Ectodermal cell (in vitro differentiated cells): Measurements from ENCODE around the gene SGCE.

Source experiments
- H3K27ac ChIP-seq: 2 replicates; pipeline ENCODE4 v1.7.0; 2013; ENCODE audit warnings: mild to moderate bottlenecking, low read depth, low read length; ENCODE audit not compliant: insufficient read depth, poor library complexity, severe bottlenecking
- H3K27me3 ChIP-seq: 2 replicates; pipeline ENCODE4 v1.7.0; 2013; ENCODE audit warnings: mild to moderate bottlenecking, low read length; ENCODE audit not compliant: insufficient read depth, control insufficient read depth, poor library complexity, severe bottlenecking
- H3K36me3 ChIP-seq: one replicate; pipeline ENCODE4 v1.7.0; 2013; ENCODE audit warnings: low read length; ENCODE audit not compliant: control insufficient read depth, insufficient read depth
- H3K4me1 ChIP-seq: one replicate; pipeline ENCODE4 v1.7.0; 2013; ENCODE audit warnings: low read length; ENCODE audit not compliant: control insufficient read depth, insufficient read depth
- H3K4me3 ChIP-seq: 2 replicates; pipeline ENCODE4 v1.7.0; 2013; ENCODE audit warnings: low read depth, low read length, control low read depth; ENCODE audit not compliant: insufficient read depth
- H3K9me3 ChIP-seq: 2 replicates; pipeline ENCODE4 v1.7.0; 2013; ENCODE audit warnings: mild to moderate bottlenecking, low read length, moderate library complexity; ENCODE audit not compliant: control insufficient read depth
- WGBS, 2 experiments: methylation state at CpG; one replicate each; pipeline ENCODE4 v1.1.7; 2013; ENCODE audit warnings: missing lambda C conversion rate in 2 of 2; 5-methylcytosine and 5-hydroxymethylcytosine counted together

SGCE gene

GRCh38 chr7:94679358-94679757 lies 23.4 kb upstream of the SGCE start:
- H3K36me3 ChIP-seq, result no peaks in the 10 kb centered on the region
- no peaks in the 10 kb centered on the region for H3K9me3 ChIP-seq
- no peaks in the 10 kb centered on the region for H3K4me1 ChIP-seq
- no peak overlapping the region for H3K4me3 ChIP-seq
- no CpG with 5 or more reads among the region's 1 CpG for WGBS, 2 experiments
- H3K27me3 ChIP-seq, result no peaks in the 10 kb centered on the region
- H3K27ac ChIP-seq, result no peak overlapping the region

GRCh38 chr7:94676431-94676830 lies 20.5 kb upstream of the SGCE start:
- H3K4me3 ChIP-seq, result no peak overlapping the region
- H3K36me3 ChIP-seq, result no peaks in the 10 kb centered on the region
- whole genome bisulfite sequencing, 2 experiments, result 84 to 95% methylated on average over 2 of the region's 3 CpGs
- no peaks in the 10 kb centered on the region for H3K9me3 ChIP-seq
- H3K4me1 ChIP-seq, result no peaks in the 10 kb centered on the region
- no peaks in the 10 kb centered on the region for H3K27me3 ChIP-seq
- no peak overlapping the region for H3K27ac ChIP-seq

GRCh38 chr7:94675356-94675755 lies 19.4 kb upstream of the SGCE start:
- Histone ChIP-seq H3K4me1 (no peaks in the 10 kb centered on the region), H3K27me3 (no peaks in the 10 kb centered on the region), H3K4me3 (no peak overlapping the region), H3K36me3 (no peaks in the 10 kb centered on the region), H3K9me3 (no peaks in the 10 kb centered on the region), H3K27ac (no peak overlapping the region)
- WGBS, 2 experiments, result 89 to 94% methylated on average over 8 of the region's 8 CpGs

GRCh38 chr7:94671444-94672235 lies 15.7 kb upstream of the SGCE start:
- Histone ChIP-seq H3K27ac (no peak overlapping the region), H3K27me3 (no peaks in the 10 kb centered on the region)
- WGBS, 2 experiments, result 91 to 95% methylated on average over 3 to 4 of the region's 4 CpGs

GRCh38 chr7:94669773-94670495 lies 14.0 kb upstream of the SGCE start:
- Histone ChIP-seq H3K4me1 (no peaks in the 10 kb centered on the region), H3K36me3 (peaks cover 4% of the 10 kb centered on the region), H3K27me3 (no peaks in the 10 kb centered on the region), H3K27ac (no peak overlapping the region), H3K9me3 (no peaks in the 10 kb centered on the region), H3K4me3 (no peak overlapping the region)
- 93% methylated on average over 1 of the region's 1 CpG; no CpG with 5 or more reads in 1 of the 2 experiments for WGBS, 2 experiments

More at GRCh38 chr7:94671444-94672235, 15.7 kb upstream of the SGCE start:
- Histone ChIP-seq H3K9me3 (no peaks in the 10 kb centered on the region), H3K4me3 (no peak overlapping the region), H3K4me1 (no peaks in the 10 kb centered on the region), H3K36me3 (no peaks in the 10 kb centered on the region)

- no peak overlapping the region for H3K27ac ChIP-seq
Observed at GRCh38 chr7:94666879-94667587, 11.1 kb upstream of the SGCE start.

GRCh38 chr7:94665426-94665825 lies 9.5 kb upstream of the SGCE start:
- WGBS, 2 experiments, result 96 to 98% methylated on average over 18 of the region's 18 CpGs

More at GRCh38 chr7:94666879-94667587, 11.1 kb upstream of the SGCE start:
- WGBS, 2 experiments, result 88 to 92% methylated on average over 3 of the region's 3 CpGs
- Histone ChIP-seq H3K4me1 (no peaks in the 10 kb centered on the region), H3K27me3 (no peaks in the 10 kb centered on the region), H3K9me3 (no peaks in the 10 kb centered on the region), H3K36me3 (peaks cover 15% of the 10 kb centered on the region), H3K4me3 (no peak overlapping the region)

GRCh38 chr7:94664023-94664422 lies 8.1 kb upstream of the SGCE start:
- no peak overlapping the region for H3K27ac ChIP-seq
- H3K36me3 ChIP-seq, result peaks cover 15% of the 10 kb centered on the region
- H3K9me3 ChIP-seq, result no peaks in the 10 kb centered on the region
- H3K4me1 ChIP-seq, result peaks cover 6% of the 10 kb centered on the region
- H3K4me3 ChIP-seq, result no peak overlapping the region
- no peaks in the 10 kb centered on the region for H3K27me3 ChIP-seq
- 97 to 98% methylated on average over 23 of the region's 23 CpGs for WGBS, 2 experiments

More at GRCh38 chr7:94665426-94665825, 9.5 kb upstream of the SGCE start:
- no peak overlapping the region for H3K4me3 ChIP-seq
- no peaks in the 10 kb centered on the region for H3K9me3 ChIP-seq
- H3K36me3 ChIP-seq, result peaks cover 15% of the 10 kb centered on the region
- no peak overlapping the region for H3K27ac ChIP-seq
- H3K27me3 ChIP-seq, result no peaks in the 10 kb centered on the region
- H3K4me1 ChIP-seq, result no peaks in the 10 kb centered on the region

- Histone ChIP-seq H3K27ac (no peak overlapping the region), H3K36me3 (peaks cover 15% of the 10 kb centered on the region), H3K9me3 (no peaks in the 10 kb centered on the region), H3K4me1 (peaks cover 6% of the 10 kb centered on the region), H3K27me3 (no peaks in the 10 kb centered on the region), H3K4me3 (no peak overlapping the region)
- 83 to 86% methylated on average over 1 of the region's 1 CpG for WGBS, 2 experiments
Observed at GRCh38 chr7:94662548-94662947, 6.6 kb upstream of the SGCE start.

- peaks cover 6% of the 10 kb centered on the region for H3K4me1 ChIP-seq
- H3K9me3 ChIP-seq, result no peaks in the 10 kb centered on the region
- H3K36me3 ChIP-seq, result peaks cover 11% of the 10 kb centered on the region
- H3K4me3 ChIP-seq, result no peak overlapping the region
- no peak overlapping the region for H3K27ac ChIP-seq
- no peaks in the 10 kb centered on the region for H3K27me3 ChIP-seq
Observed at GRCh38 chr7:94660006-94660405, 4.1 kb upstream of the SGCE start.
